Adipocyte (in vitro differentiated cells): ENCODE results near the gene LRRC45.
A peak's percentile ranks its signal among the peaks of the same experiment; 100 is the strongest.

Source experiments
- DNase-seq: peaks from one replicate; pipeline ENCODE4 v3.0.0-alpha.2; 2015; ENCODE audit warnings: low read depth
- H3K27me3 ChIP-seq: replicated peaks from 2 replicates; pipeline ENCODE4 v1.7.0; 2013; ENCODE audit warnings: mild to moderate bottlenecking, low read length, moderate library complexity; ENCODE audit not compliant: control insufficient read depth, insufficient read depth
- H3K36me3 ChIP-seq: 2 replicates; pipeline ENCODE4 v1.7.0; 2013; ENCODE audit warnings: low read length, mild to moderate bottlenecking, moderate library complexity; ENCODE audit not compliant: control insufficient read depth, insufficient read depth, severe bottlenecking
- H3K4me1 ChIP-seq: 2 replicates; pipeline ENCODE4 v1.7.0; 2013; ENCODE audit warnings: mild to moderate bottlenecking, low read length, moderate library complexity; ENCODE audit not compliant: control insufficient read depth, insufficient read depth
- H3K4me3 ChIP-seq: 2 replicates; pipeline ENCODE4 v1.7.0; 2013; ENCODE audit warnings: mild to moderate bottlenecking, low read length, moderate library complexity
- H3K9ac ChIP-seq: 2 replicates; pipeline ENCODE4 v1.7.0; 2013; ENCODE audit warnings: mild to moderate bottlenecking, low read length, moderate library complexity
- H3K9me3 ChIP-seq: 2 replicates; pipeline ENCODE4 v1.7.0; 2013; ENCODE audit warnings: mild to moderate bottlenecking, low read length, moderate library complexity; ENCODE audit not compliant: control insufficient read depth

The LRRC45 gene

GRCh38 chr17:82018152-82018988 is 4.7 kb upstream of the LRRC45 start:
- Histone ChIP-seq H3K4me1 (peaks cover 11% of the 10 kb centered on the region), H3K9me3 (no peaks in the 10 kb centered on the region), H3K4me3 (no peak overlapping the region), H3K27me3 (no peaks in the 10 kb centered on the region), H3K36me3 (no peaks in the 10 kb centered on the region), H3K9ac (no peak overlapping the region)
- DNase-seq: no peak

GRCh38 chr17:82018989-82019689 is 4.0 kb upstream of the LRRC45 start:
- Histone ChIP-seq H3K36me3 (no peaks in the 10 kb centered on the region), H3K4me1 (peaks cover 18% of the 10 kb centered on the region)
- DNase-seq: no peak

GRCh38 chr17:82019690-82020571 is 3.2 kb upstream of the LRRC45 start:
- peak; percentile 67 for DNase-seq
- H3K9ac ChIP-seq: no peak overlapping the region
- H3K36me3 ChIP-seq: no peaks in the 10 kb centered on the region
- no peaks in the 10 kb centered on the region for H3K27me3 ChIP-seq
- no peak overlapping the region for H3K4me3 ChIP-seq
- peaks cover 18% of the 10 kb centered on the region for H3K4me1 ChIP-seq
- no peaks in the 10 kb centered on the region for H3K9me3 ChIP-seq

More at GRCh38 chr17:82018989-82019689, 4.0 kb upstream of the LRRC45 start:
- Histone ChIP-seq H3K27me3 (no peaks in the 10 kb centered on the region), H3K9ac (no peak overlapping the region), H3K9me3 (no peaks in the 10 kb centered on the region), H3K4me3 (no peak overlapping the region)

GRCh38 chr17:82020572-82021106 is 2.5 kb upstream of the LRRC45 start:
- peaks cover 18% of the 10 kb centered on the region for H3K4me1 ChIP-seq
- no peak for DNase-seq
- no peaks in the 10 kb centered on the region for H3K9me3 ChIP-seq
- no peaks in the 10 kb centered on the region for H3K27me3 ChIP-seq
- H3K9ac ChIP-seq: no peak overlapping the region
- no peak overlapping the region for H3K4me3 ChIP-seq
- H3K36me3 ChIP-seq: no peaks in the 10 kb centered on the region

- peak overlapping the region; percentile 82 for H3K9ac ChIP-seq
- peak; percentile 80 for DNase-seq
Observed at GRCh38 chr17:82021107-82021899, 1.8 kb upstream of the LRRC45 start.

GRCh38 chr17:82021900-82022309 is 1.2 kb upstream of the LRRC45 start:
- H3K4me3 ChIP-seq: peak overlapping the region; percentile 91
- DNase-seq: no peak
- no peaks in the 10 kb centered on the region for H3K9me3 ChIP-seq
- no peaks in the 10 kb centered on the region for H3K36me3 ChIP-seq
- H3K27me3 ChIP-seq: no peaks in the 10 kb centered on the region
- H3K4me1 ChIP-seq: peaks cover 18% of the 10 kb centered on the region
- H3K9ac ChIP-seq: peak overlapping the region; percentile 82

More at GRCh38 chr17:82021107-82021899, 1.8 kb upstream of the LRRC45 start:
- H3K9me3 ChIP-seq: no peaks in the 10 kb centered on the region
- H3K27me3 ChIP-seq: no peaks in the 10 kb centered on the region
- H3K36me3 ChIP-seq: no peaks in the 10 kb centered on the region
- H3K4me1 ChIP-seq: peaks cover 18% of the 10 kb centered on the region
- peak overlapping the region; percentile 91 for H3K4me3 ChIP-seq

- DNase-seq: peak; percentile 17
- H3K9me3 ChIP-seq: no peaks in the 10 kb centered on the region
- peak within 1 kb of the TSS; percentile 91 for H3K4me3 ChIP-seq
- no peaks in the 10 kb centered on the region for H3K36me3 ChIP-seq
- H3K4me1 ChIP-seq: peaks cover 18% of the 10 kb centered on the region
- peak within 1 kb of the TSS; percentile 84 for H3K9ac ChIP-seq
- H3K27me3 ChIP-seq: no peaks in the 10 kb centered on the region
Observed at GRCh38 chr17:82022310-82022980, 660 bp upstream of the LRRC45 start, which contains the start of gene CENPX. Gene CENPX, minus strand, starts transcription at chr17:82022878. Its CDS starts 17 bp downstream, at chr17:82022861.

- Histone ChIP-seq H3K9ac (peak overlapping the region; percentile 84), H3K9me3 (no peaks in the 10 kb centered on the region), H3K36me3 (no peaks in the 10 kb centered on the region), H3K4me1 (peaks cover 18% of the 10 kb centered on the region), H3K4me3 (peak overlapping the region; percentile 84), H3K27me3 (no peaks in the 10 kb centered on the region)
- no peak for DNase-seq
Observed at GRCh38 chr17:82023447-82024241, 539 bp downstream of the LRRC45 start.

GRCh38 chr17:82024859-82025258 is 1.8 kb downstream of the LRRC45 start:
- no peak overlapping the region for H3K9ac ChIP-seq
- H3K9me3 ChIP-seq: no peaks in the 10 kb centered on the region
- no peaks in the 10 kb centered on the region for H3K36me3 ChIP-seq
- H3K4me3 ChIP-seq: no peak overlapping the region
- H3K27me3 ChIP-seq: no peaks in the 10 kb centered on the region
- DNase-seq: no peak
- H3K4me1 ChIP-seq: peaks cover 21% of the 10 kb centered on the region
